Heart left ventricle (tissue), 13 donors: ENCODE data around the gene MFF.

Source experiments
- CTCF ChIP-seq, 12 donors: fragments of 200-600 bp; sonication (generic) in 4 of 12; IDR thresholded peaks; one replicate each; pipeline versions ENCODE4 v1.5.0 to v1.8.0; 2018 to 2022; ENCODE audit warnings: antibody characterized with exemption in 12 of 12, mild to moderate bottlenecking in 5 of 12
- POLR2A ChIP-seq, 2 donors: fragments of 450-650 bp; IDR thresholded peaks; one replicate each; pipeline ENCODE4 v1.6.1; 2017; ENCODE audit warnings: antibody characterized with exemption in 2 of 2, mild to moderate bottlenecking in 2 of 2, moderate library complexity in 2 of 2
- donor health status: ischemic (EF 13 %, LVEDD 7.1; RV severe dilation, severe dysfunction).
- donor health status: DM: no; HTN: yes; CAD: no.
- donor health status: DM: no; HTN: no; CAD: no.
- donor health status: ischemic (EF 25% LVEDD 6.9; RV normal size, moderate dysfunction).
- donor health status: ischemic (EF 25% LVEDD 5.7; RV mildly dilated, moderate dysfunction).
- donor health status: ischemic (EF 35%, LVEDD 5.7; RV mildly dilated, moderate dysfunction).
- donor health status: nonischemic (EF 11% LVEDD 7.7; RV severe dilation, severe dysfunction).
- donor health status: DM: yes; HTN: yes; CAD: no.
- donor health status: PGD.
- donor health status: ischemic (EF 29% LVEDD 5.4; RV normal size, mild dysfunction).
- donor health status: nonischemic (EF 23%, LVEDD 6.1; RV moderate dilation, normal function).

GRCh38 chr2:227378371-227378782 lies 53.3 kb downstream of the MFF start:
- TF ChIP-seq CTCF (IDR thresholded peaks at IDR 0.05) (no peak), POLR2A (IDR thresholded peaks at IDR 0.05) (no peak)
